ENCODE data around the gene UBE2H.
A peak's percentile ranks its signal among the peaks of the same experiment; 100 is the strongest.

UBE2H gene

DNA sequence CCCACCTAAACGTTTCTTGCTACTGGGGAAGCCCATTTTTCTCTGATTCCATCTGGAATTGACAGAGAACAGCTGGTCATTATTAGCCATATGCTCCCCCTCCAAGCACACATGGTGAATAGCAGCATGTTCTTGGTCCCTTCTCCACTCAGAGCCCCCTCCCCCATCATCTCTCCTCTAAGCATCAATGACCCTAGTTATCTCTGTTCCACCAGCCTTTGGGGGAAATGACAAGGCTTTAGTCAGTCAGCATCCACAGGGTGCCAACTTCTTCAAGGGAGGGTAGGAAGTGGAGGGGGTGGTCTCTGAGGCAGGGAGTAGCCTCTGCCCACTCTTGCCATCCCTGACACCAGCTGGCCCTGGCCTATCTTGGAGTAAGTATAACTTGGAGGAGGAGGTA is 163.1 kb downstream of the UBE2H start:
- TF ChIP-seq YY1 (IDR thresholded peaks at IDR 0.05; ENCODE audit: insufficient read depth, insufficient read length) (no peak), ZNF274 (IDR thresholded peaks at IDR 0.05; ENCODE audit: low read depth, low read length) (no peak), SUZ12 (IDR thresholded peaks at IDR 0.05; ENCODE audit: extremely low read depth, insufficient read depth, insufficient read length) (no peak)
- no peak overlapping the region for H3K9ac ChIP-seq (ENCODE audit: insufficient read length, low read depth)
- H3K4me3 ChIP-seq (ENCODE audit: insufficient read length, low read depth): no peak overlapping the region
- no peaks in the 10 kb centered on the region for H3K9me3 ChIP-seq (ENCODE audit: insufficient read depth, low read length)
- H3K36me3 ChIP-seq (ENCODE audit: insufficient read depth, insufficient read length, low read length): no peaks in the 10 kb centered on the region
- H3K4me1 ChIP-seq (ENCODE audit: insufficient read depth, insufficient read length): peaks cover 6% of the 10 kb centered on the region
- peaks cover 64% of the 10 kb centered on the region for H3K27me3 ChIP-seq (ENCODE audit: insufficient read depth, insufficient read length)
- DNase-seq (ENCODE audit: low read depth, low spot score): no peak

DNA sequence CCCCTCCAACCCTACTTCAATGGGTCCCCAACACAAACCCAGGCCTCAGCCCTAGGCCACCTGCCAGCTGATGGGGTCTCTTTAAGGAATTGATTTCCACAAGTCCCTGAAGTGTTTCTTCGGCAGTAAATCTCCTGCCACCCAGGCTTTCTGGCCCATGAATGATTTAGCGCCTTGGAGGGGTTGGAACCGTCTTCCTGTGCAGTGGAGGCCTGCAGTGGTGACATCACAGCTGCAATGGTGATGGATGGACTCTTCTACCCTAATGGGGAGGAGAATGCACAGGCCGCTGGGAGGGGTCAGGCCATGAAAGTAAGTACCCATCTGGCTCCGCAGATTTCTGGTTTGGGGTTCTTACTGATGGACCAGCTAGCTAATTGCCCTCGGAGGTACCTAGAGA is 163.8 kb downstream of the UBE2H start:
- no peak for DNase-seq (ENCODE audit: low read depth, low spot score)
- peaks cover 70% of the 10 kb centered on the region for H3K27me3 ChIP-seq (ENCODE audit: insufficient read depth, insufficient read length)
- TF ChIP-seq ZNF274 (IDR thresholded peaks at IDR 0.05; ENCODE audit: low read depth, low read length) (no peak), YY1 (IDR thresholded peaks at IDR 0.05; ENCODE audit: insufficient read depth, insufficient read length) (no peak), SUZ12 (IDR thresholded peaks at IDR 0.05; ENCODE audit: extremely low read depth, insufficient read depth, insufficient read length) (no peak)
- no peaks in the 10 kb centered on the region for H3K36me3 ChIP-seq (ENCODE audit: insufficient read depth, insufficient read length, low read length)
- no peak overlapping the region for H3K9ac ChIP-seq (ENCODE audit: insufficient read length, low read depth)
- no peak overlapping the region for H3K4me3 ChIP-seq (ENCODE audit: insufficient read length, low read depth)
- H3K4me1 ChIP-seq (ENCODE audit: insufficient read depth, insufficient read length): peaks cover 6% of the 10 kb centered on the region
- H3K9me3 ChIP-seq (ENCODE audit: insufficient read depth, low read length): no peaks in the 10 kb centered on the region

DNA sequence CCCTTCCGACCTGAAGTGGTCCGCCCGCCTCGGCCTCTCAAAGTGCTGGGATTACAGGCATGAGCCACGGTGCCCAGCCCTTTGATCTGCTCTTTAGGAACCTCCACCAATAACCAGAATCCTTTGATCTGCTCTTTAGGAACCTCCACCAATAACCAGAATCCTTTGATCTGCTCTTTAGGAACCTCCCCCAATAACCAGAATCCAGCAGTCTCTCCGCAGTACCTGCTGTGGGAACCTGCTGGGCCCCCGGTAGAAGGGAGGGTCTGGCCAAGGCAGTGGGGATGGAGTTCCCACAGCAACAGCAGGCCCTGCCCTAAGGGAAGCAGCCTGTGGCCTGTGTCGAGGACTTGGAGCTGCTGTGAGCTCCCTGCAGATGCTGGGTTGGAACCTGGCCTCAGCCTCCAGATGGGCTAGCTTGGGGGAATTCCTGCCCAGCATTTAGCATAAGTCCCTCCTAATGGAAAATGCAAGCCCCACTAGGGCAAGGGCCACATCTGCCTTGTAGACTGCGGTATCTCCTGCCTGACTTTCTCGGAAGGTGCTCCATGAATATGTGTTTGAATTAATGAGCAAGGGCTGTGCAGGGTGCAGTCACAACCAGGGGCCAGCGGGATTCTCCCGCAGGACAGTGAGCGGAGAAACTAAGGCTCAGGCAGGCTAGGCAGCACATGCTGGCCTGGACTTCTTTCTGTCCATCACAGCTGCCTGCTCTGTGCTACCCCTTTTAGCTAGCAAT is 165.8 kb downstream of the UBE2H start:
- no peak overlapping the region for H3K4me3 ChIP-seq (ENCODE audit: insufficient read length, low read depth)
- H3K9ac ChIP-seq (ENCODE audit: insufficient read length, low read depth): no peak overlapping the region
- H3K4me1 ChIP-seq (ENCODE audit: insufficient read depth, insufficient read length): peaks cover 4% of the 10 kb centered on the region
- TF ChIP-seq YY1 (IDR thresholded peaks at IDR 0.05; ENCODE audit: insufficient read depth, insufficient read length) (no peak), SUZ12 (IDR thresholded peaks at IDR 0.05; ENCODE audit: extremely low read depth, insufficient read depth, insufficient read length) (peak; percentile 51)
- no peak for DNase-seq (ENCODE audit: low read depth, low spot score)
- H3K27me3 ChIP-seq (ENCODE audit: insufficient read depth, insufficient read length): peaks cover 89% of the 10 kb centered on the region
- H3K9me3 ChIP-seq (ENCODE audit: insufficient read depth, low read length): no peaks in the 10 kb centered on the region
- H3K36me3 ChIP-seq (ENCODE audit: insufficient read depth, insufficient read length, low read length): no peaks in the 10 kb centered on the region

DNA sequence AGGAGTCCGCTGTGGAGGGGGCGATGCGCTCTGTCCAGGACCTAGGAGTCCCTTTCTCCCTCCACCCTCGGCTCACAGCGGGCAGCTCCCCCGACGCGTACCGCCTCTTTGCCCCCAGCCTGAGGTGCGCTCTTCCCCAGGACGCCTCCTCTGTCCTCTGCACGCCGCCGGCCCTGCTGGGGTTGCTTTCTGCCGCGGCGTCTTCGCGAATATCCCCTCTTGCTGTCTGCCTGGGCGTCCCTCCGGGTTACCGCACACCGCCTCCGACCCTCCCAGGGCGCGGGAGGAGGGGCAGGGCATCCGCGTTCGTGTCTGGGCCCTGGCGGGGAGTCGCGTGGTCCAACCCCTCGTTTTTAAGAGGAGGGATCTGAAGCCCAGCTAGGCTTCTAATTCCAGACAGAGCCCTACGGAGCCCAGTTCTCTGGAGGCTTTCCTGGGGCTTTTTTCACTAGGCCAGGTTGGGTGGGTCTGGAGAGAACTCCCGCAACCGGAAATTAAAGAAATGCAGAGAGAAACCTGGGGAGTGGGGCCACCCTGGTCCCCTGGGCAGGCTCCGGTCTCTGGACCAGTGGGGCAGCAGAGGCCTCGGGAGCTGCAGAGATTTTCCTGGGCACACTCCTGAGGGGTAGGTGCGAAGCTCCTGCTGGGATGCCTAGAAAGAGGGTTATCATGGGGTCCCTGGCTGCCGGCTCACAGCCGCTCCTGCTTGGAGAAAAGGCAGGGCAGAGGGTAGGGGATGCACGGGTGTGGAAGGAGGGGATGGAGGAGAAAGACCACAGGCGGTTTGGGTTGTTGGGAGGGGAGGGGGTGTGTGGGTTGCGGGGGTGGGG is 166.9 kb downstream of the UBE2H start:
- Histone ChIP-seq H3K36me3 (ENCODE audit: insufficient read depth, insufficient read length, low read length) (no peaks in the 10 kb centered on the region), H3K4me1 (ENCODE audit: insufficient read depth, insufficient read length) (peaks cover 4% of the 10 kb centered on the region), H3K9ac (ENCODE audit: insufficient read length, low read depth) (no peak overlapping the region), H3K4me3 (ENCODE audit: insufficient read length, low read depth) (no peak overlapping the region), H3K27me3 (ENCODE audit: insufficient read depth, insufficient read length) (peaks cover 96% of the 10 kb centered on the region), H3K9me3 (ENCODE audit: insufficient read depth, low read length) (no peaks in the 10 kb centered on the region)
- DNase-seq (ENCODE audit: low read depth, low spot score): no peak
- TF ChIP-seq ZNF274 (IDR thresholded peaks at IDR 0.05; ENCODE audit: low read depth, low read length) (no peak), SUZ12 (IDR thresholded peaks at IDR 0.05; ENCODE audit: extremely low read depth, insufficient read depth, insufficient read length) (peak; percentile 84), YY1 (IDR thresholded peaks at IDR 0.05; ENCODE audit: insufficient read depth, insufficient read length) (no peak)

DNA sequence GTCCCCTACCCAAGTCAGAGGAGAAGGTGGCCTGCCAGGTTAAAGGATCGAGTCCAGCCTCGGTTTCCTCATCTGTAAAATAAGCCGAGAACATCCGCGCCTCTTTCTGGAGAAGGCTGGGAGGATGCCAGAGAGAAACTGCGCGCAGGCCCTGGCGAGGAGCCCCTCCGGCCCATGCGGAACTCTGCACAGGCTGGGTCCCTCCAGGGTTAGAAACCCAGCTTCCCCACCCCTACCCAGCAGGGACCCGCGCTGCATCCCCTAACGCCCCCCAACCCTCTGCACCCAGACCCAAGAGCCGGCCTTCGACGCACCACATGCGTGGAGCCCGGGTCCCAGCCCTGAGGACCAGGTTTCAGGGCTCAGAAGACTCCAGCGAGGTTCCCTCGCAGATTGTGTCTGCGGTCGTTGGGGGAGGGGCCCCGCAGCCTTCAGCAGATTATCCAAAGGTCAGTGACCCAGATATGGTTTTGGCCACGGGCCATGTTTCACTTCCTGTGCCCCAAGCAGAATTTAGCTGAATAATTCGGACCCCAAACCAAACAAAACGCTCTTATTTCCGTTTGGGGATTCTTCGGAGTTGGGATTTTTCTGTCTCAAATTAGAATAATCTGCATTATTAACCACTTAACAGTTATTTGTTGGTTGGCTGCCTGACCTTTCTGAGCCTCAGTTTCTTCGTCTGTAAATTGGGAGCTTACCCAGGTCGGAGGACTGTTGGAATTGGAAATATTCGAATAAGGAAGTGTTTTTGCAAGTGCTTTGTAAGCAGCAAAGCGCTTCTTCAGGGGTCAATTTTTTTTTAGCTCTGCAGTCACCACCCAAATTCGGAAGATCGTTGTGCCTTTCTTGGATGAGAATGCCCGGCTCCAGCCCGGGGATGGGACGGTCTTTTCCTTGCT is 167.7 kb downstream of the UBE2H start:
- H3K9ac ChIP-seq (ENCODE audit: insufficient read length, low read depth): no peak overlapping the region
- H3K9me3 ChIP-seq (ENCODE audit: insufficient read depth, low read length): no peaks in the 10 kb centered on the region
- peaks cover 90% of the 10 kb centered on the region for H3K27me3 ChIP-seq (ENCODE audit: insufficient read depth, insufficient read length)
- no peak for DNase-seq (ENCODE audit: low read depth, low spot score)
- no peak overlapping the region for H3K4me3 ChIP-seq (ENCODE audit: insufficient read length, low read depth)
- no peaks in the 10 kb centered on the region for H3K36me3 ChIP-seq (ENCODE audit: insufficient read depth, insufficient read length, low read length)
- no peak for TF ChIP-seq YY1 (IDR thresholded peaks at IDR 0.05; ENCODE audit: insufficient read depth, insufficient read length)
- no peak for TF ChIP-seq ZNF274 (IDR thresholded peaks at IDR 0.05; ENCODE audit: low read depth, low read length)
- no peak for TF ChIP-seq SUZ12 (IDR thresholded peaks at IDR 0.05; ENCODE audit: extremely low read depth, insufficient read depth, insufficient read length)
- peaks cover 4% of the 10 kb centered on the region for H3K4me1 ChIP-seq (ENCODE audit: insufficient read depth, insufficient read length)

DNA sequence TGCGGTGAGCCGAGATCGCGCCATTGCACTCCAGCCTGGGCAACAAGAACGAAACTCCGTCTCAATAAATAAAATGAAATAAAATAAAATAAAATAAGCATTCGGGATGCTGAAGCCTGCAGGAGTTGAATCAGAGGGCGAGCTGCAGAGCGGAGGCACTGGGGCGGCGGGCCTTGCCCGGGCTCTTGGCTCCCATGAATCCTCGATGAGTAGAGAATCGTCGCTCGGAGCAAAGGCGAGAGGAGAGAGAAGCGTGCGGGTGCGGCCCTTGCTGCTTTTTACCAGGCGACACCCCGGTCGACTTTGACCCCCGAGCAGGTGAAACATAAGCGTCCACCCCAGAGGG is 168.3 kb downstream of the UBE2H start:
- Histone ChIP-seq H3K9me3 (ENCODE audit: insufficient read depth, low read length) (no peaks in the 10 kb centered on the region), H3K4me3 (ENCODE audit: insufficient read length, low read depth) (no peak overlapping the region)

More for the DNA sequence above, 168.3 kb downstream of the UBE2H start:
- Histone ChIP-seq H3K36me3 (ENCODE audit: insufficient read depth, insufficient read length, low read length) (no peaks in the 10 kb centered on the region), H3K9ac (ENCODE audit: insufficient read length, low read depth) (no peak overlapping the region), H3K4me1 (ENCODE audit: insufficient read depth, insufficient read length) (peaks cover 4% of the 10 kb centered on the region), H3K27me3 (ENCODE audit: insufficient read depth, insufficient read length) (peaks cover 85% of the 10 kb centered on the region)
- TF ChIP-seq YY1 (IDR thresholded peaks at IDR 0.05; ENCODE audit: insufficient read depth, insufficient read length): no peak
- TF ChIP-seq SUZ12 (IDR thresholded peaks at IDR 0.05; ENCODE audit: extremely low read depth, insufficient read depth, insufficient read length): no peak
- TF ChIP-seq ZNF274 (IDR thresholded peaks at IDR 0.05; ENCODE audit: low read depth, low read length): no peak
- no peak for DNase-seq (ENCODE audit: low read depth, low spot score)

Data from NT2/D1 (cell line).